Measurements from ENCODE around the gene ROCK2.

ROCK2 gene

GRCh38 chr2:11305958-11306357 is 38.5 kb downstream of the ROCK2 start:
- no peak for DNase-seq

GRCh38 chr2:11305338-11305737 is 39.1 kb downstream of the ROCK2 start:
- DNase-seq, result no peak

- DNase-seq, result no peak
Observed at GRCh38 chr2:11304476-11304875, 40.0 kb downstream of the ROCK2 start.

GRCh38 chr2:11303290-11304013 is 41.0 kb downstream of the ROCK2 start:
- no peak for DNase-seq

GRCh38 chr2:11299439-11299838 is 45.0 kb downstream of the ROCK2 start:
- no peak for DNase-seq

GRCh38 chr2:11298592-11298991 is 45.8 kb downstream of the ROCK2 start:
- no peak for DNase-seq

GRCh38 chr2:11296401-11296800 is 48.0 kb downstream of the ROCK2 start:
- DNase-seq, result no peak

GRCh38 chr2:11292464-11293255 is 51.8 kb downstream of the ROCK2 start:
- DNase-seq, result no peak

GRCh38 chr2:11290713-11291112 is 53.7 kb downstream of the ROCK2 start:
- no peak for DNase-seq

- no peak for DNase-seq
Observed at GRCh38 chr2:11290211-11290610, 54.2 kb downstream of the ROCK2 start.

GRCh38 chr2:11288431-11288830 is 56.0 kb downstream of the ROCK2 start:
- no peak for DNase-seq

GRCh38 chr2:11286749-11287148 is 57.7 kb downstream of the ROCK2 start:
- no peak for DNase-seq

GRCh38 chr2:11286323-11286722 is 58.1 kb downstream of the ROCK2 start:
- DNase-seq, result no peak

GRCh38 chr2:11285499-11285898 is 58.9 kb downstream of the ROCK2 start:
- DNase-seq, result no peak

GRCh38 chr2:11281186-11281585 is 63.2 kb downstream of the ROCK2 start:
- no peak for DNase-seq

- no peak for DNase-seq
Observed at GRCh38 chr2:11280713-11281112, 63.7 kb downstream of the ROCK2 start.

- no peak for DNase-seq
Observed at GRCh38 chr2:11279398-11279797, 65.0 kb downstream of the ROCK2 start.

GRCh38 chr2:11278219-11278618 is 66.2 kb downstream of the ROCK2 start:
- DNase-seq, result no peak

- no peak for DNase-seq
Observed at GRCh38 chr2:11275910-11276309, 68.5 kb downstream of the ROCK2 start.

GRCh38 chr2:11270891-11271290 is 73.5 kb downstream of the ROCK2 start:
- no peak for DNase-seq

GRCh38 chr2:11267931-11268330 is 76.5 kb downstream of the ROCK2 start:
- DNase-seq, result no peak

- DNase-seq, result no peak
Observed at GRCh38 chr2:11264818-11265217, 79.6 kb downstream of the ROCK2 start.

- no peak for DNase-seq
Observed at GRCh38 chr2:11264007-11264406, 80.4 kb downstream of the ROCK2 start.

- no peak for DNase-seq
Observed at GRCh38 chr2:11263177-11263576, 81.3 kb downstream of the ROCK2 start.

Measured in left hindlimb (tissue), 1 donor.